GM10266 (cell line): ENCODE measurements around the gene BCL3.

Source experiments
- DNase-seq: peaks from one replicate; pipeline ENCODE4 v3.0.0; 2012; ENCODE audit errors: extremely low spot score
- TF ChIP-seq, protein P1 (sequence below): IDR thresholded peaks from 2 replicates; pipeline ENCODE4 v1.5.1; 2012; ENCODE audit warnings: mild to moderate bottlenecking, low read depth; ENCODE audit not compliant: control insufficient read depth, insufficient read depth; ENCODE audit errors: missing control alignments

Gene BCL3

DNA sequence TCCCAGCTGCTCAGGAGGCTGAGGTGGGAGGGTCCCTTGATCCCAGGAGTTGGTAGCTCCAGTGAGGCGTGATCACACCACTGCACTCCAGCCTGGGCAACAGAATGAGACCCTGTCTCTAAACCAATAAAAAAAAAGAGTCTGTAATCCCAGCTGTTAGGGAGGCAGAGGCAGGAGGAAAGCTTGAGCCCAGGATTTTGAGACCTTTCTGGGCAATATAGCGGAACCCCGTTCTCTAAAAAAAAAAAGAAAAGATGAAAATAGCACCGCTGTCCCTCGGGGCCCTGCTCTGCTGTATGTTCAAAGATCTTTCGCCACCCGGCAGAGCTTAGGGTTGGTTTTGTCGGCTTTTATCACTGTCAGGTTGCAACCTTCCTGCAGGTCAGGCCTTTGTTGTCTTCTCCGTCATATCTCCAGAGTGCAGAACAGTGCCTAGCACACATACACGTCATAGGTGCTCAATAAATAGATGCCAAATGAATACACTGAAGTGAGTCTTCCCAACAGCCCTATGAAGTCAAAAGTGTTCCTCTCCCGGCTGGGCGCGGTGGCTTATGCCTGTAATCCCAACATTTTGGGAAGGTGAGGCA is 47.0 kb downstream of the BCL3 start:
- TF ChIP-seq, protein P1, sequence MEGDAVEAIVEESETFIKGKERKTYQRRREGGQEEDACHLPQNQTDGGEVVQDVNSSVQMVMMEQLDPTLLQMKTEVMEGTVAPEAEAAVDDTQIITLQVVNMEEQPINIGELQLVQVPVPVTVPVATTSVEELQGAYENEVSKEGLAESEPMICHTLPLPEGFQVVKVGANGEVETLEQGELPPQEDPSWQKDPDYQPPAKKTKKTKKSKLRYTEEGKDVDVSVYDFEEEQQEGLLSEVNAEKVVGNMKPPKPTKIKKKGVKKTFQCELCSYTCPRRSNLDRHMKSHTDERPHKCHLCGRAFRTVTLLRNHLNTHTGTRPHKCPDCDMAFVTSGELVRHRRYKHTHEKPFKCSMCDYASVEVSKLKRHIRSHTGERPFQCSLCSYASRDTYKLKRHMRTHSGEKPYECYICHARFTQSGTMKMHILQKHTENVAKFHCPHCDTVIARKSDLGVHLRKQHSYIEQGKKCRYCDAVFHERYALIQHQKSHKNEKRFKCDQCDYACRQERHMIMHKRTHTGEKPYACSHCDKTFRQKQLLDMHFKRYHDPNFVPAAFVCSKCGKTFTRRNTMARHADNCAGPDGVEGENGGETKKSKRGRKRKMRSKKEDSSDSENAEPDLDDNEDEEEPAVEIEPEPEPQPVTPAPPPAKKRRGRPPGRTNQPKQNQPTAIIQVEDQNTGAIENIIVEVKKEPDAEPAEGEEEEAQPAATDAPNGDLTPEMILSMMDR = no peak
- no peak for DNase-seq

DNA sequence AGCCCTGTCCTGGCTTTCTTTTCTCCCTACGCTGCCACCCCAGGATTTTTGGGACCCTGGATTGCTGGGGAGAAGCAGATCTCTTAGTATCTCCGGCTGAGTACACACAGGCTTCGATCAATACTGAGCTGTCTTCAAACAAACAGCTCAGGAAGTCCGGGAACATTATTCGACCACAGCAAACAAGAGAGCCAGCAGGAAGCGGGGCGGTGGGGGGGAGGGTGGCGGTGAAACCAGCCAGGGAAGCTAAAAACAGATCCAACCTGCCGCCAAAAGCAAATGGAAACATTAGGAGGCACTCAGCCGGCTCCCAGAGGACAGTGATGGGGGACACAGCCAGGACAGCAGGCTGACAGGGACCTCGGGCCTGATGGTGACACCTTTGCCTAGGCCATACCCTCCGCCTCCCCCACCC is 48.2 kb downstream of the BCL3 start:
- TF ChIP-seq, protein P1 = no peak
- DNase-seq = no peak

DNA sequence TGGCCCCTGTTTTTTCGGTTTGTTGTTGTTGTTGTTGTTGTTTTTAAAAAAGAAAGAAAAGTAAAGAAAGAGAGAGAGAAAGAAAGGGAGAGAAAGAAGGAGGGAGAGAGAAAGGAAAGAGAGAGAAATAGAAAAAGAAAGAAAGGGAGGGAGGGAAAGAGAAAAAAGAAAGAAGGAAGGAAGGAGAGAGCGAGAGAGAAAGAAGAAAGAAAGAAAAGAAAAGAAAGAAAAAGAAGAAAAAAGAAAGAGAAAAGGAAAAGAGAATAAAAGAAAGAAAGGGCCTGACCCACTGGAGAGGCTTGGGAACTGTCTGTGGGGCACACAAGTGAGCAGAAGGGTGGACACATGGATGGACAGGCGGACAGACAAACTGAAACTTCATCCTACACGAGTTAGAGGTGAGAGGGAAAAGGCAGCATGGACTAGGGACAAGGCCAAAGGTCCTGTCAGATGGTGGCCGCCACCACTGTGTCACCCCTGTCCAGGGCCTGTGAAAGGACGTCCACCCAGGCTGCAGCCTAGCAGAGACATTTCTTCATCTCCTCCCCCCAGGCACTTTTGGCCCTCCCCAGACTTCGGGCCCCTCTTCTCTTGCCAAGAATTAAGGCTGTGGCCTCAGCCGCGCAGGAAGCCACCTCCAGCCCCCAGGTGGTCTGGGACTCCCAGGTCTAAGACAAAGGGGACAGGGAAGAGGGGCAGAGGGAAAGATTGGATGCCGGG is 51.3 kb downstream of the BCL3 start:
- TF ChIP-seq, protein P1 = no peak
- no peak for DNase-seq

DNA sequence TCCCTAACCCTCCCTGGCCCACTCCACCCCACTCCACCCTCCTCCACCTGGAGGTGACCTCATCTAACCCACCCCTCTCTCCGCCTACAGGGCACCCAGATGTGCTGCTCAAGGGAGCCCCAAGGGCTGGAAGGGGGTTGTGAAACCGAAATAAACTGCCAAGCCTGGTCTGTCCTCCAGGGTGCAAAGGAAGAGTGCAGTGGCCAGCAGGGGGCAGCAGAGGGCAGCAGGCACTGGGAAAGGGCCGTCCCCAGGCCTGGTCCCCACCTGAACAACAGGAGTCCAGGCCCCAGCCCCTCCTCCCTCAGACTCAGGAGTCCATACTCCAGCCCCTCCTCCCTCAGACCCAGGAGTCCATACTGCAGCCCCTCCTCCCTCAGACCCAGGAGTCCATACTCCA is 52.0 kb downstream of the BCL3 start:
- peak; percentile 92 for DNase-seq
- TF ChIP-seq, protein P1 = peak; percentile 98

DNA sequence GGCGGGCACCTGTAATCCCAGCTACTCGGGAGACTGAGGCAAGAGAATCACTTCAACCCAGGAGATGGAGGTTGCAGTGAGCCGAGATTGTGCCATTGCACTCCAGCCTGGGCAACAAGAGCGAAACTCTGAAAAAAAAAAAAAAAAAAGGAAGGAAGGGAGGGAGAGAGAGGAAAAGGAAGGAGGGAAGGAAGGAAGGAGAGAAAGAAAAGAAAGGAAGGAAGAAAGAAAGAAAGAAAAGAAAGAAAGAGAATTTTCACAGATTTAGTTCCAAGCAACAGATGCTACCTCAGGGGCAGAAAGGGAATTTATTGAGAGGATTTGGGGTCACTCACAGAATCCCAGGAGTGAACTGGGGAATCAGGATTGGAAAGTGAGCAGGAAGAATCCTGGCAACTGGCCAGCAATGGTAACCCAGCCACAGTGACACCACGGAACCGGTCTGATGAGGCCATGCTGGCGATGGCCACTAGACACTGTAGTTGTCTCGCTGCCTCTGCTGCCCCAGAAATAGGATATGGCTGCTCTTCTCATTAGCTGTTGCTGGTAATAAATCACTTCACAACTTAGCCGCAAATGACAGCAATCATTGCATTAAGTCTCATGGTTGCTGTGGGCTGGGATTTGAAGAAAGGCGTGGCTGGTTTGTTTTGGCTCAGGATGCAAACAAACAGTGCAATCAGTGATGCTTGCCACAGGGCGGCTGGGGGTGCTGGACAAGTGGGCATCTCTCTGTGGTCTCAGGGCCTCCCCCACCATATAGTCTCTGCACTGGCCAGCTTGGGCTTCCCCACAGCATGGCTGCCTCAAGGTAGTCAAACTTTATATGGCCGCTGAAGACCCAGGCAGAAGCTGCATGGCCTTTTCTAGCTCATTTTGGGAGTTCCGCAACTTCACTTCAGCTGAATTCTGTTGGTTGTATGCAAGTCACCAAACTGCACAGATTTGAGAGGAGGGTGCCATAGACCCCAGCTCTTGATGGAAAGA is 55.2 kb downstream of the BCL3 start:
- TF ChIP-seq, protein P1 = no peak
- no peak for DNase-seq

DNA sequence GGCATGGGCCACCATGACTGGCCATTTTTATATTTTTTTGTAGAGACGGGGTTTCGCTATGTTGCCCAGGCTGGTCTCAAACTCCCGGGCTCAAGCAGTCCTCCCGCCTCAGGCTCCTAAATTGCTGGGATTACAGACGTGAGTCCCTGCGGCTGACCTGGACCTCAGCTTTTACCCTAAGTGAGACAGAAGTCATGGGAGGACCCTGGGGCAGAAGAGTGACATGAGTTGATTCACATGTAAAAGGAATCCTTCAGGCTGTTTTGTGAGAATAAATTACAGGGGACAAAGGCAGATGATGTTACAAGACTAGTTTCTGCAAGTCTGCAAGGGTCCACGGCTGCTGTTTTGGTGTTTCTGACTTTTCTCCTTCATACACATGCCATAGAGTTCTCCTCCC is 57.8 kb downstream of the BCL3 start:
- TF ChIP-seq, protein P1 = no peak
- no peak for DNase-seq

DNA sequence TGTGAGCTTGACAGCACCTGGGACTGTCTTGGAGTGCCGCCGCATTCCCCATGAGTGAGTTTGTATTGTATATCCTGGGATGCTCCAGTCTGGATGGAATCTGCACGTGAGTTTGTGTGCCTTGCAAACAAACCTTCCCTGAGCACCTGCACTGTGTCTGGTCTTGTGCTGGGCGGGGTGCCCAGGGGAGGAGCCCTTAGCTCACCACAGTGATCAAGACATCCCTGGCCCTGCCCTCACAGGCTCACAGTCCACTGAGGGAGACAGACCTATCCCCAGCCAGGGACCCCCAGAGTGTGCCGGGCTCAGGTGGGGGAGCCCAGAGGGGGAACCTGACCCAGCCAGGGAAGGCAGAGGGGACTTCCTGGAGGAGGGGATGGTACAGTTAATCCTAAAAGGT is 58.7 kb downstream of the BCL3 start:
- DNase-seq = no peak
- TF ChIP-seq, protein P1 = no peak
